Measurements from ENCODE around the gene ESAM.
A peak's percentile ranks its signal among the peaks of the same experiment; 100 is the strongest.

Gene ESAM

GRCh38 chr11:124727474-124727873, 34.6 kb downstream of the ESAM start:
- DNase-seq, result no peak

GRCh38 chr11:124725719-124726105, 36.4 kb downstream of the ESAM start:
- no peak for DNase-seq

GRCh38 chr11:124724979-124725718, 36.9 kb downstream of the ESAM start:
- no peak for DNase-seq

DNA sequence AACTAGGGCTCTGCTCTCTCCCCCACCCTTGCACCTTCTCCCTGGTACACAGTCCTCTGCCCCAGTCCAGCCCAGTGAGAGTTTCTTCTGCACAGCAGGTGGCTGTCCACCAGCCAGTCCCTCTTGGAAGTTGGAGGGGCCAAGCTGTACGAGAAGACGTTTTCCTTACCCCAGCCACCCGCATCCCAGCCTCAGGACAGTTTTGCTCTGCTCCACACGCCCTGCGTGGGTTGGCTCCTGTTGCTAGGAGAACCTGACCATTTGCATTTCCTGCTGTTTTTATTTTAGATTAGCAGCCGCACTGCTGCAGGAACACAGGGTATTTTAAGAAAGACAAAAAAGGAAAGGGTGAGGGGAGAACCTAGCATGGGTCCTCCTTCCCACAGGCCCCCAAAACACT, 39.9 kb downstream of the ESAM start:
- no peak for DNase-seq

GRCh38 chr11:124719534-124719933, 42.6 kb downstream of the ESAM start:
- DNase-seq, result no peak

DNA sequence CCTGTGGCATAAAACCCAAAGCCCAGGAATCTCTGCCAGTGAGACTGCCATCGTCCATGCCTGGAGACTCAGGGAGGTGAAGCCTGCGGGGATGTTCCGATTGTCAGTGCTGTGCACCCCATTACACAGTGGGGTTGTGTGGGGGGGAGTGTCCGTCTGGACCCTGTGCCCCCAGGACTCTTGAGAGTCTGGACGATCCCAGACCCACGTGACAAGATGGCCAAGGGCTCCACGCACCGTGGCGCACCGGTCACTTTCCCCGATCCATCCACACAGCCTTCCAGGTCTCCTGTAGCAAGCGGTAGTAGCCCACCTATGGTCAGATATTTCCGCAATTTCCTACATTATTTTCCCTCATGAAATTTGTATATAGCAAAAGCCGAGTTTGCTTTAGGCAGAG, 43.3 kb downstream of the ESAM start:
- no peak for DNase-seq

GRCh38 chr11:124717786-124718651, 44.1 kb downstream of the ESAM start:
- peak; percentile 53 for DNase-seq

DNA sequence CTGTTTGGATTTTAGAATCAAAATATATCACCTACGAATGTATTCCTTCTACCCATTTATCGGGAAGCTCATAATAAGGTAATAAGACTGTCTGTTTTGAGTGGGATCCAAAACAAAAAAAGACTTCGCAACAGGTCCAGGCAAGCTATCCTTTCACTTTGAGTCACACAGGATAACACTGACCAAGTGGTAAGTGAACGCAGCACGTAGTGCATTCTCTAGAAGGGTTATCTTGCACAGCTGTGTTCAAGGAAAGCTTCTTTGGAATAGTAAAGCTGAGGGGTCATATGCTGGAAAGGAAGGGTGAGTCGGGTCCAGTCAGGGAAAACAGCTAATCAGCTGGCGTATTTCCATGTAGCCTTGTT, 44.7 kb downstream of the ESAM start:
- no peak for DNase-seq

GRCh38 chr11:124716591-124716990, 45.5 kb downstream of the ESAM start:
- DNase-seq, result no peak

DNA sequence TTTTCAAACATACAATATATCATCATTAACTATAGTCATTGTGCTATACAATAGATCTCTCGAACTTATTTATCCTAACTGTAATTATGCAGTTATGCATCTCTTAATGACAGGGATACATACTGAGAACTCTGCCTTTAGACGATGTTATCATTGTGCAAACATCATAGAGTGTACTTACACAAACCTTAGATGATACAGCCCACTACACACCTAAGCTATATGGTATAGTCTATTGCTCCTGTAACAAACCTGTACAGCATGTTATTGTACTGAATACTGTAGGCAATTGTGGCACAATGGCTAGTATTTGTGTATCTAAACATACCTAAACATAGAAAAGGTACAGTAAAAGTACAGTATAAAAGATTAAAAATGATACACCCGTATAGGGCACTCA, 49.7 kb downstream of the ESAM start:
- DNase-seq, result no peak

- DNase-seq, result no peak
Observed at GRCh38 chr11:124707829-124708228, 54.3 kb downstream of the ESAM start.

Measured in activated CD8-positive, alpha-beta memory T cell treated with anti-CD3 and anti-CD28 coated beads, Interleukin-2, amount 50 U/mL, for 48 hours (primary cell).